ENCODE measurements around the gene CGNL1. TPM values are rescaled to one million over a fixed set of nuclear protein-coding genes. Genes with fewer than 3 reads are reported as not detected.

Gene CGNL1
- total RNA-seq, 1 donor from 2014 or later: 5.4 TPM

GRCh38 chr15:57335293-57335715 is 41.0 kb upstream of the CGNL1 start:
- Mint-ChIP-seq H3K27me3 (ENCODE audit: unreplicated experiment) (peaks cover 7% of the 10 kb centered on the region), H3K27ac (ENCODE audit: unreplicated experiment) (peak overlapping the region; percentile 78), H3K36me3 (ENCODE audit: unreplicated experiment) (no peaks in the 10 kb centered on the region), H3K9me3 (ENCODE audit: unreplicated experiment) (peaks cover 9% of the 10 kb centered on the region), H3K4me3 (ENCODE audit: unreplicated experiment) (peak overlapping the region; percentile 42), H3K4me1 (ENCODE audit: low read depth, unreplicated experiment) (peaks cover 39% of the 10 kb centered on the region)
- no peak for DNase-seq
- TF ChIP-seq, protein P1, sequence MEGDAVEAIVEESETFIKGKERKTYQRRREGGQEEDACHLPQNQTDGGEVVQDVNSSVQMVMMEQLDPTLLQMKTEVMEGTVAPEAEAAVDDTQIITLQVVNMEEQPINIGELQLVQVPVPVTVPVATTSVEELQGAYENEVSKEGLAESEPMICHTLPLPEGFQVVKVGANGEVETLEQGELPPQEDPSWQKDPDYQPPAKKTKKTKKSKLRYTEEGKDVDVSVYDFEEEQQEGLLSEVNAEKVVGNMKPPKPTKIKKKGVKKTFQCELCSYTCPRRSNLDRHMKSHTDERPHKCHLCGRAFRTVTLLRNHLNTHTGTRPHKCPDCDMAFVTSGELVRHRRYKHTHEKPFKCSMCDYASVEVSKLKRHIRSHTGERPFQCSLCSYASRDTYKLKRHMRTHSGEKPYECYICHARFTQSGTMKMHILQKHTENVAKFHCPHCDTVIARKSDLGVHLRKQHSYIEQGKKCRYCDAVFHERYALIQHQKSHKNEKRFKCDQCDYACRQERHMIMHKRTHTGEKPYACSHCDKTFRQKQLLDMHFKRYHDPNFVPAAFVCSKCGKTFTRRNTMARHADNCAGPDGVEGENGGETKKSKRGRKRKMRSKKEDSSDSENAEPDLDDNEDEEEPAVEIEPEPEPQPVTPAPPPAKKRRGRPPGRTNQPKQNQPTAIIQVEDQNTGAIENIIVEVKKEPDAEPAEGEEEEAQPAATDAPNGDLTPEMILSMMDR (IDR thresholded peaks at IDR 0.05; ENCODE audit: partially characterized antibody, unreplicated experiment): no peak

- peak overlapping the region; percentile 78 for H3K27ac Mint-ChIP-seq (ENCODE audit: unreplicated experiment)
These were observed 40.6 kb upstream of the CGNL1 start for GRCh38 chr15:57335719-57336118.

GRCh38 chr15:57337868-57338411 is 38.4 kb upstream of the CGNL1 start:
- Mint-ChIP-seq H3K27me3 (ENCODE audit: unreplicated experiment) (peaks cover 7% of the 10 kb centered on the region), H3K36me3 (ENCODE audit: unreplicated experiment) (no peaks in the 10 kb centered on the region), H3K4me1 (ENCODE audit: low read depth, unreplicated experiment) (peaks cover 46% of the 10 kb centered on the region), H3K27ac (ENCODE audit: unreplicated experiment) (peak overlapping the region; percentile 88), H3K4me3 (ENCODE audit: unreplicated experiment) (no peak overlapping the region), H3K9me3 (ENCODE audit: unreplicated experiment) (peaks cover 9% of the 10 kb centered on the region)
- TF ChIP-seq, protein P1 (IDR thresholded peaks at IDR 0.05; ENCODE audit: partially characterized antibody, unreplicated experiment): no peak
- no peak for DNase-seq

More at GRCh38 chr15:57335719-57336118, 40.6 kb upstream of the CGNL1 start:
- TF ChIP-seq, protein P1 (IDR thresholded peaks at IDR 0.05; ENCODE audit: partially characterized antibody, unreplicated experiment): no peak
- Mint-ChIP-seq H3K4me1 (ENCODE audit: low read depth, unreplicated experiment) (peaks cover 41% of the 10 kb centered on the region), H3K9me3 (ENCODE audit: unreplicated experiment) (peaks cover 9% of the 10 kb centered on the region), H3K36me3 (ENCODE audit: unreplicated experiment) (no peaks in the 10 kb centered on the region), H3K4me3 (ENCODE audit: unreplicated experiment) (peak overlapping the region; percentile 42), H3K27me3 (ENCODE audit: unreplicated experiment) (peaks cover 7% of the 10 kb centered on the region)
- DNase-seq: peak; percentile 52

DNA sequence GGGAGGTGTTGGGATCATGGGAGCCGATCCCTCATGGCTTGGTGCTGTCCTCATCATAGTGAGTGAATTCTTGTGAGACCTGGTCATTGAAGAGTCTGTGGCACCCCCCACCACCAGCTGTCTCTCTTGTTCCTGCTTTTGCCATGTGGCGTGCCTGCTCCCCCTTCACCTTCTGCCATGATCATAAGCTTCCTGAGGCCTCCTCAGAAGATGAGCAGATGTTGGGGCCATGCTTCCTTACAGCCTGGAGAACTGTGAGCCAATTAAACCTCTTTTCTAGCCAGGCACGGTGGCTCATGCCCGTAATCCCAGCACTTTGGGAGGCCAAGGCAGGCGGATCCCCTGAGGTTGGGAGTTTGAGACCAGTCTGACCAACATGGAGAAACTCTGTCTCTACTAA is 37.0 kb upstream of the CGNL1 start:
- Mint-ChIP-seq H3K9me3 (ENCODE audit: unreplicated experiment) (peaks cover 9% of the 10 kb centered on the region), H3K27ac (ENCODE audit: unreplicated experiment) (peak overlapping the region; percentile 66), H3K4me3 (ENCODE audit: unreplicated experiment) (no peak overlapping the region), H3K27me3 (ENCODE audit: unreplicated experiment) (peaks cover 7% of the 10 kb centered on the region), H3K4me1 (ENCODE audit: low read depth, unreplicated experiment) (peaks cover 46% of the 10 kb centered on the region), H3K36me3 (ENCODE audit: unreplicated experiment) (no peaks in the 10 kb centered on the region)
- DNase-seq: no peak
- TF ChIP-seq, protein P1 (IDR thresholded peaks at IDR 0.05; ENCODE audit: partially characterized antibody, unreplicated experiment): no peak

DNA sequence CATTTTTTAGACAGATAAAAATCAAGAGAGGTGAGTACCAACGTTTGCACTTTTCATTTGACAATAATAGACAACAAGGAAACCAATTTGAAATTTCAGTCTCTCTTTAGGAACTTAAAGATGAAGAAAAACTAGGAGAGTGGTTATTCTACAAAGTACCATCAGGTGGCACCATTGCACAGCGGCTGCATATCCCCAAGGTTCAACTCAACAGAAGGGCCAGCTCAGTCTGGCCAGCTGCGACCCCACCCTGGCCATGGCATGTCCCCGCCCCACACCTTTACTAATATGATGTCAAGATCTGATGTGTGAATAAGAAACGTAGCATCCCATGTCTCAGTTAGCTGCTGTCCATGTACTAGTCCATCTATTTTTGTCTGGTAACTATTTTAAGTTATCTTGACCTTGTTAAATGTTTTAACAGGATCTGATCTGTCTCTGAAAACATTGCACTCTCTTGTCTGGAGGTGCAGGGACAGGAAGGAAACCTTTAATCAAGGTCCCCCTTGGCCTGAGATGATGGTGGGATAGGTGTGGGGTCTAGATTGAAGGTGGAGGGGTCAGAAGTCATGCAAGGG is 35.5 kb upstream of the CGNL1 start:
- Mint-ChIP-seq H3K27ac (ENCODE audit: unreplicated experiment) (peak overlapping the region; percentile 78), H3K36me3 (ENCODE audit: unreplicated experiment) (no peaks in the 10 kb centered on the region), H3K27me3 (ENCODE audit: unreplicated experiment) (peaks cover 6% of the 10 kb centered on the region), H3K4me3 (ENCODE audit: unreplicated experiment) (no peak overlapping the region), H3K4me1 (ENCODE audit: low read depth, unreplicated experiment) (peaks cover 38% of the 10 kb centered on the region), H3K9me3 (ENCODE audit: unreplicated experiment) (peaks cover 5% of the 10 kb centered on the region)
- TF ChIP-seq, protein P1 (IDR thresholded peaks at IDR 0.05; ENCODE audit: partially characterized antibody, unreplicated experiment): peak; percentile 83
- peak; percentile 67 for DNase-seq

Measured in glutamatergic neuron (in vitro differentiated cells).